HG03196 (cell line): ENCODE data around the gene ZNF410.
"Not testable (repeated sequence)": the region's sequence is repeated elsewhere in the genome, so short reads cannot be mapped to it uniquely, and the experiment has no call there.

Source experiments
- ATAC-seq: cut with Tn5 transposase; IDR thresholded peaks from one replicate; pipeline ENCODE4 v1.9.1; 2021; ENCODE audit not compliant: unreplicated experiment

The ZNF410 gene

DNA sequence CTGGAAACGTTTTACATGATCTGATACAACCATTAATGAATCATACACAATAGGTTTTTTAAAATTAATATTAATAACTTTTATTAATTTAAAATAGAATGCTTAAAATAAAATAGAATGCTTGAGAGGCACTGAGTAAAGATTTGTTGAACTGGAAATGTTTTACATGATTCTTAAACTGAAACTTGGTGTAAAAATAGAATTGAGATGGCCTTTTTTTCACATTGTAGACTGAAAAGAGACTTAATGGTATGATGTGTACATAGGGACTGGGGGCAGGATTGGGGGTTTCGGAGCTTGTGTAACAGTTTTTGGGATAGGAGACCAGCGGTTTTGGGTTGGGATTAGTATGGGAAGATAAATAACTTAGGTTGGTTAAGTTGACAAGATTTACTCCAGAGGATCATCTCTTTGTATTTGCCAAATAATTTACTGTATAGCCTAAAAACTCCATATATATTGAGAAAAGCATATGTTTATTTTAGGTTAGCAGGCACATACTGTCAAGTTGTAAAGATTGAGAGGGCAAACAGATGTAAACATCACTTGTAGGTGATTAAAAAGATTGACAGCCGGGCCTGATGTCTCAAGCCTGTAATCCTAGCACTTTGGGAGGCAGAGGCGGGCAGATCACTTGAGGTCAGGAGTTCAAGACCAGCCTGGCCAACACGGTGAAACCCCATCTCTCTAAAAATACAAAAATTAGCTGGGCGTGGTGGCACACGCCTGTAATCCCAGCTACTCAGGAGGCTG lies 2.0 kb upstream of the ZNF410 start:
- no peak for ATAC-seq

DNA sequence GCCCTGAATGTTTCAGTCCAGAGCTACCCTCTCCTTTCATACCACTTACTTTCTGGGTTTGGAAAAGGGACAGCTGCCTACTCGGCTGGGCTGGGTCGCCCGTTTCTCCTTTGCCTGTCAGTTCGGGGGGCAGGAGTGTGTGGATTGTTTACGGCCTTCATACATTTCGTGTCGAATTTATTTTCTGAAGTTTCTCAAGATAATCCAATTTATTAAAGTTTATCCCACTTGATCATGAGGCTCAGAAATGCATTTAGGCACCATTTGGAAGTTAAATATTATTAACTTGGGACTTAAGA lies 608 bp downstream of the ZNF410 start:
- no peak for ATAC-seq

DNA sequence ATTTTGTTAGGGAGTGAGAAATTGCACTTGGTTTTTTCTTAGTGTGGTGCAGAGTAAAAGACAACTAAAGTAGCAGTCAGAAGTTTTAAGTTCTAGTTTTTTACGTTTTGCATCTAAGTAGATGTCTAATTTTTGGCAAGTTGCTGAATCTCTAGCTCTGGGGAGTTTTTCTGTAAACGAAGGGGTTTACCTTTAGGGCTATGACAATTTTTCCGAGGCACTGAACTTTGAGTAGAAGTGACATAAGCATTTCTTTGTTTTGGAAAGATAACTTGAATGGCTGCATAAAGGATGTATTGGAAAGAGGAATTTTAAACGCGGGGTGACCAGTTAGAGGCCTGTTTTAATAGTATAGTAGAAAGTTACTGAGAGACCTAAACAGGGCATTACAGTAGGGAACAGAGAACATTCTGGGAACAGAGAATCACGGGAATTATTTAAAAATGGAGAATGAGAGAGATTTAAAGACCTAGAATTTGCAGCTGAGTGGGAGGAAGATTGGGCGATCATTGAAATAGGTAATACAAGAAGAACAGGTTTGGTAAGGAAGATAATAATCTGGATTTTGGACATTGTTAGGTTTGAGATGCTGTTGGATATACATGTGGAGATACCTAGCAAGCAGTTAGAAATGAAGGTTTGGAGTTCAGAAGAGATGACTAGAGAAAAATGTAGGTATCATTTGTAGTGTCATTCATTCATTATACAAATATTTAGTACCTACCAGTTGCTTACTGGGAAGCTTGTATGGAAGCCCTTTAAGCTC lies 1.2 kb downstream of the ZNF410 start:
- no peak for ATAC-seq

DNA sequence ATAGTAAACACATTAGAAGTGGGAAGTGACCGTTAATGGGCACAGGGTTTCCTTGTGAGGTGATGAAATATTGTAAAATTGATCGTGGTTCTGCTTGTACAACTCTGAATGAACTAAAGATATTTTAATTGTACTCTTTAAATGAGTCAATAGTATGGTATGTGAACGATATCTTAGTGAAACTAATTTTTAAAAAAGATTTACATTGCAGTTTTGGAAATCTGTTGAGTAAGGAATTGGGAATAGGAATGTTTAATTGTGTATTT lies 1.7 kb downstream of the ZNF410 start:
- ATAC-seq = no peak

DNA sequence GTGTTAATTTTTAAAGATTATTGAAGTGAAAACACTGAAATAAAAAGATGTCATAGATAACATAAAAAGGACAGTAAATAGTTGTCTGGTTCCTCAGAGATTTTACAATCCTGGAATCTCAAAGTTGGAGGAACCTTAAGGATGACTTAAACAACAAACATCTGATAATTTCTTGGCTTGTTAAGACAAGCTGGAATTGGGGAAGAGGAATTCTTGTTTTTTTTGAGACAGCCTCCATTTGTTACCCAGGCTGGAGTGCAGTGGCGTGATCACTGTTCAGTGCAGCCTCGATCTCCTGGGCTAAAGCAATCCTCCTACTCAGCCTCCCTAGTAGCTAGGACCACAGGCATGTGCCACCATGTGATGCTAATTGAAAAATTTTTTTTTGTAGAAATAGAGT lies 2.3 kb downstream of the ZNF410 start:
- ATAC-seq = no peak

DNA sequence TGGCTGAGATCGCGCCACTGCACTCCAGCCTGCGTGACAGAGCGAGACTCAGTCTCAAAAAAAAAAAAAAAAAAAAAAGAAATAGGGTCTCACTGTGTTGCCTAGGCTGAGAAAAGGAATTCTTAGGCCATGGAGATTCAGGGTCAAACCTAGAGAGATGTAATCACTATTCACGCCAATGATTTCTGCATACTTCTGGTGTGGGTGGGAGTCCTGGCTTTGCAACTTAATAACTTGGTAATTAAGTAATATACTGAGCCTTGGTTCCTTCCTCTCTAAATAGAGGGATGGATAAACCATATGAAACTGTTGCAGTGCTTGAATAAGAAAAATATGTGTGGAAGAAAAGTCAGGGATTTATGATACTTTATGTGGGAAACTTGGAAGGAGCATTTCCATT lies 2.7 kb downstream of the ZNF410 start:
- no peak for ATAC-seq

DNA sequence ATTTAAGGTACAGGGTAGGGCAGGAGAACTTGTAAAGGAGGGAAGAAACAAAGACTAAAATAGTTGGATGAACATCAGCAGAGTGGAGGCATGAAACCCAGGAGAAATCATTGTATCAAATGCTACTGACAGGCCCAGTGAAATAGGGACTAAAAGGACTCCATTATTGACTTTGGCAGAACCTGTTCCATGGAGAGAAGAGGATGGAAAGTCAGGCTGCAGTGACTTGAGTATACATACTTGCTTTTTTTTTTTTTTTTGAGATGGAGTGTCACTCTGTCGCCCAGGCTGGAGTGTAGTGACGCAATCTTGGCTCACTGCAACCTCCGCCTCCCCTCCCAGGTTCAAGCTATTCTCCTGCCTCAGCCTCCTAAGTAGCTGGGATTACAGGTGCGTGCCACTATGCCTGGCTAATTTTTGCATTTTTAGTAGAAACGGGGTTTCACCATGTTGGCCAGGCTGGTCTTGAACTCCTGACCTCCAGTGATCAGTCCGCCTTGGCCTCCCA lies 7.6 kb downstream of the ZNF410 start:
- ATAC-seq = not testable (repeated sequence)

DNA sequence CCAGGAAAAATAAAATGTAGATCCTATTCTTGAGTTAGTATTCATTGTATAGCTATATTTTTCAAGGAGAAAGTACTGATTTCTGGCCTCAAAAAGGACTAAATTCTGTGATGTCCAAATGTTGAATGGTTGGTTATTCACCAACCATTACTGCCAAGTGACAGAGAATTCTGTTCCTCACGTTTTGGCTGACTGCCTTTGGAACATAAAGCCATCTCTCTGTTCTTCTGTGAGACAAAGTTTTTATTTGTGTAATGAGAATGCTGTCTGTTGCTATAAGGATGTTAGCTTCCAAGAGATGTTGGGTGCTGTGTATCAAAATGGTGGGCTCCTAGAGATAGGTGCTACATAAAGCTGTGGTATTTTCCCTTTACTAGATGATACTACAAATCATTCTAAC lies 9.3 kb downstream of the ZNF410 start:
- no peak for ATAC-seq

DNA sequence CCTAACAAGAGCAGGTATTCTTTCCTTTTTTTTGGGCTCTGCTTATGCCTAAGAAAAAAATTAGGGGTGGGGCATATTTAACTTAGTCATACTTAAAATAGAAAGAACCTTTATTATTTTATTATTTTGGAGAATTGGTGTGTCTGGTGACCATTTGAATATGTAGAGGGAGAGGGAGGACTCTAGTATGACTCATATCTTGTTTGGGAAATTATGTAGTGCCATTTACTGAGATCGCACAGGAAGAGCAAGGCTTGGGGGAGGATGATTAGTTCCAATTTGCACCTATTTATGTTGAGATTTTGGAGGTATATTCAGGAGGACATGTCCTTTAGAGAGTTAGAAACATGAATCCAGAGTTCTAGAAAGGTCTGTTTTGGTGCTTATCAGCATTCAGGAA lies 9.9 kb downstream of the ZNF410 start:
- ATAC-seq = no peak

DNA sequence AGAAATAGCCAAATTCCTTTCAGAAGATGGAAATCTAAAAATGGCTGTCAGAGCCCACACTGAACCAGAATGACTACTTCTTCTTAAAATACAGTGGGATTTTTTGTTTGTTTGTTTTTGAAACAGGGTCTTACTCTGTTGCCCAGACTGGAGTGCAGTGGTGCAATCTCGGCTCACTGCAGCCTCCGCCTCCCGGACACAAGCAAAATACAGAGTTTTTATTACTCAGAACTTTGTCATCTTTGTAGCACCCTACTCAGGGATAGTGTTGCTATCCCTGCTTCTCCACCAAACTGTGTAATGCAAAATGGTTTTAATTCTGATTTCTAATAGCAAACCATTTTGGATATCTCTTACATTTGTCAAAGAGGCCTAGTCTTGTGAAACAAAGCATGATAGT lies 16.4 kb downstream of the ZNF410 start:
- ATAC-seq = no peak

DNA sequence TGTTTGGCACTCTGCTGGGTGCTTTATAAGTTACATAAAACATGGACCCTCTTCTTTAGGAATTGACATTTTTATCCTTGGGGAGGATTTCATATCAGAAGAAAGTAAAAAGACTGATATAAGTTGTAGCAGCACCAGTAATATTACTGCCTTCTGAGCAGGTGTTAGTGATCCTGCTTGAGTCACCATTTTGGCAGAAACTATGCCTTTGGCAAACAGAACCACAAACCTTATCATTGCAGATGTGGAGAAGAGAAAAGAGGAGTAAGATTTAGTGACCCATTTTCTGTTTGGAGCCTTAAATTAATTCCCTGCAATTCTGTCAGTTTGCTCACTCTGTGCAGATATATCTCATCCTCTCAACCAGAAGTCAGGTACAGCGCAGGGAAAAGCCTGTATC lies 23.0 kb downstream of the ZNF410 start:
- no peak for ATAC-seq

DNA sequence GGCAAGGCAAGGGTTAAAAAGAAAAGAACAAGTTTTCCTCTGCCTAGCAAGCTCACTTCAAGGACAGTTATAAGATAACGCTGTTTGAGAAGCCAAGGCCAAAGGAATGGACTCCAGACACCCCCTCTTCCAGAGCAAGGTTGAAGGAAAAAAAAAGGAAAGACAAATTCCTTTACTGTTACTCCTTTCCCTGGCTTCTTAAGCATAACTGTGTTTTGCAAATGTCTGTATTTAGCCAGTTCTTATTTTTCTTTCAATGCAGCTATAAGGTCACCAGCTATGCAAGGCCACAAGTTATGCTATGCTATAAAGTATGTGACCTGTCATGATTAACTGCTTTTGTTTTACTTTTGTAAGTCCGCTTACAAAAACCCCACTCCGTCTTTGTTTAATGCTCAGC lies 26.6 kb downstream of the ZNF410 start:
- ATAC-seq = no peak

DNA sequence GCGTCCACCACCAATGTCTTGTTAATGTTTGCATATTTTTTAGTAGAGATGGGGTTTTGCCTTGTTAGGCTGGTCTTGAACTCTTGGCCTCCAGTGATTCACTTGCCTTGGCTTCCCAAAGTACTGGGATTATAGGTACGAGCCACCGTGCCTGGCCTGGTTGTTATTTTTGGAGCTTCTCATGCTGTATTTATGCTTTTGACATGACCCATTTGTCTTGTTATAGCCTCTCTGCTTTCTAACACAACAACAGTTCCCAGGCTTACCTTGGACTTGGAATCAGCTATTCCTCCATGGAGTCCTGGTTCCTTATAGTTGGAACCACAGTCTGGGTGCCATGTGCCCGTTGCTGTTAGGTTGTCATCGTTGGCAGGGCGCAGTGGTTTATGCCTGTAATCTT lies 29.7 kb downstream of the ZNF410 start:
- ATAC-seq = no peak

DNA sequence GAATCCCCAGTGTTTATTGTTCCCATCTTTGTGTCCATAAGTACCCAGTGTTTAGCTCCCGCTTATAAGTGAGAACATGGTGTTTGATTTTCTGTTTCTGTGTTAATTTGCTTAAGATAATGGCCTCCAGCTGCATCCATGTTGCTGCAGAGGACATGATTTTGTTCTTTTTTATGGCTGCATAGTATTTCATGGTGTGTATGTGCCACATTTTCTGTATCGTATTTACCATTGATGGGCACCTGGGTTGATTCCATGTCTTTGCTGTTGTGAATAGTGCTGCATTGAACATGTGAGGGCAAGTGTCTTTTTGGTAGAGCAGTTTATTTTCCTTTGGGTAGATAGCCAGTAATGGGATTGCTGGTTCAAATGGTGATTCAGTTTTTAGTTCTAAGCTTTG lies 32.8 kb downstream of the ZNF410 start:
- not testable (repeated sequence) for ATAC-seq

DNA sequence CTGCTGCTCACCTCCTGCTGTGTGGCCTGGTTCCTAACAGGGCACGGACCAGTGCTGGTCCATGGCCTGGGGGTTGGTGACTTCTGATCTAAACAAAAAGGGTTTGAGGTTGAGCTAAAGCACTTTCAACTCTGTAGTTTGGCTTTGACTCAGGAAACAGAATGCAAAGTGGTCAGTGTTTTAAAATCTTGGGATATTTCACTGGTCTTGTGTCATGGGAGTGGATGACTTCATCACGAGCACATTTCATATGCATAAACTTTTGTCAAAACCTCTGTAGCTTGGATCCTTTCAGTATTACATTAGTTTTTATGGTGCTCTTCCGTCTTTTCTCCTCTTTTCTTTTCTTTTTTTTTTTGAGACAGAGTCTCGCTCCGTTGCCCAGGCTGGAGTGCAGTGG lies 37.7 kb downstream of the ZNF410 start:
- no peak for ATAC-seq

DNA sequence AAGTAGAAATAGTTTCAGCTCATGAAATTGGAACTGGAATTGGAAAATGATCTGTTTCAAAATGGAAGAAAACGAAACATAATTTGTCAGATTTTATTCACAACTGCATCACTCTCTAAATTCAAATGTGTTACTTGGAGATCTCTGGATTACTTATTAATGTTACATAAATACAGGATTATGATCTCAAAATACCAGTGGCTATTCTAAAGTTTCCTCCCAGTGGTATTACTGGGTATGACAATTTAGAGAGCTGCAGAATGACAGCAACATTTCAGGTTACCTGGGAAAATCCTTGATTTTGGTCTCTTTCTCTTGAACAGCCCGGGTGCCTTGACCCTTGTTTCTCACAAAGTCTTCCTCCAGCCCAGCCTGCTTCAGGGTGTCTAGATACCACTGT lies 49.0 kb downstream of the ZNF410 start:
- no peak for ATAC-seq

DNA sequence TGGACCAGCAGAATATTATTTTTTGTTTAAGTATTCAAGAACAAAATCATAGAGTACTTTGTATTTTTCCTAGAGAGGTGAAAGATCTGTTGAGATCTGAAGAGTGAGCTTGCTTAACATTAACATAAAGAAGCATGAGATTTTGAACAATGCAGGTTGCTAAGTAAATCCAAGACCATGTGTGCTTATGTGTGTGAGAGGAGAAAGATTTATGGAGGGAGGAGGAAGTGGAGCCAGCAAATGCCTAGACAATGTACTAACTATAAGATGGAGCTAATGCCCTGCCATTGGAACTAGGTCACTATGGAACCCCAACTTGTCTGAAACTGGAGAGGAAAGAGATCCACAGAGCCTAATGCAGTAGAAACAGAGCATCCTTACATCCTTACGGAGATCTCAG lies 49.9 kb downstream of the ZNF410 start:
- ATAC-seq = no peak

DNA sequence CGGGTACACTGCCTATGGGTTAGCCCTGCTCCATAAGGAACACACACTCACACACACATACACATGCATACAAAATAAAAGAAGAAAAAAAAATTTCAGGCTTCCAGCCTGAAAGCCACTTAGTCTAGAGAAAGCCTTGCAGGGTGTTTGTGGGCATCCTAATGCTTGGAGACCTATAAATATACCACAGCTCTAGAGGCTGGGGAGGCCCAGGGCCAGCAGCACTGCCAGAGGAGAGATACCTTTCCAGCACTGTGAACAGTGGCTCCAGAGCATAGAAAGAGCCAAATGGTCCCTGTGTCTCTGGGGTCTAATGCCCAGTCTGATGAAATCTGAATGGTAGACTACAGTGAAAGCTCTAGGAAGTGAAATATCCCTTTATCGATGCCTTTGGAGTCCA lies 50.4 kb downstream of the ZNF410 start:
- ATAC-seq = no peak

DNA sequence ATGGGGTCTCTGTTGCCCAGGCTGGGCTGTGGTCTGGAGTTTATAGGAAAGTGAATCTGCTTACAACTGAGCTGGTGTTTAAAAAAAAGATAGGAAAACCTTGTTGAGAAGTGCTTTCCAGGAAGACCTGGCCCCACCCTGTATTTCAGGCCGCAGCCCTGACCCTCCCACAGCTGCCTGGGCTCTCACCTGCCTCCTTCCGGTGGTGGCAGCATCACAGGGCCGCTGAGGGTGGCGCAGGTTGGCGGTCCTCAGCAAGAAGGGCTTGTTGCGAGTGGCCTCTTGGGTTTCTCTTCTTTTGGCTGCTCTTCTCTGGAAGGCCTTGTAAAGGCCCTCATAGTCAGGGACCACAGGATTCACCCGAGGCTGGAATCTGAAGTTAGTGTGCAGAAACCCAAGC lies 55.5 kb downstream of the ZNF410 start:
- ATAC-seq = no peak

DNA sequence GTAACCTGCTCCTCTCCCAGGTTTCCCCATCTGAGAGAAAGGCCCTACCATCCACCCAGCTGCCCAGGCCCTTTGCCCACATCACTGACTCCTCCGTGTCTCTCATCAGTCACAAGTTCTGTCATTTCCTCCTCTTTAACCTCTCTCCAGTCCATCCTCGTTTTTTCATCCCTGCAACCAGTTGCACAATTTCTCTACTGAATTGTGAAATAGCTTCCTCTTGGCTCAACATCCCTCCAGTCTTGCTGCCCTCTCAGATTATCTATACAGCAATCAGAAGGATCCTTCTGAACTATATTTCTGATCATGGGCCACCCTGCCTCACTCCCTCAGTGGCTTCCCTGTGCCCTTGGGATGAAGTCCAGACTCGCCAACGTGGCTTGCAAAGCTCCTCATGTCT lies 56.4 kb downstream of the ZNF410 start:
- no peak for ATAC-seq

DNA sequence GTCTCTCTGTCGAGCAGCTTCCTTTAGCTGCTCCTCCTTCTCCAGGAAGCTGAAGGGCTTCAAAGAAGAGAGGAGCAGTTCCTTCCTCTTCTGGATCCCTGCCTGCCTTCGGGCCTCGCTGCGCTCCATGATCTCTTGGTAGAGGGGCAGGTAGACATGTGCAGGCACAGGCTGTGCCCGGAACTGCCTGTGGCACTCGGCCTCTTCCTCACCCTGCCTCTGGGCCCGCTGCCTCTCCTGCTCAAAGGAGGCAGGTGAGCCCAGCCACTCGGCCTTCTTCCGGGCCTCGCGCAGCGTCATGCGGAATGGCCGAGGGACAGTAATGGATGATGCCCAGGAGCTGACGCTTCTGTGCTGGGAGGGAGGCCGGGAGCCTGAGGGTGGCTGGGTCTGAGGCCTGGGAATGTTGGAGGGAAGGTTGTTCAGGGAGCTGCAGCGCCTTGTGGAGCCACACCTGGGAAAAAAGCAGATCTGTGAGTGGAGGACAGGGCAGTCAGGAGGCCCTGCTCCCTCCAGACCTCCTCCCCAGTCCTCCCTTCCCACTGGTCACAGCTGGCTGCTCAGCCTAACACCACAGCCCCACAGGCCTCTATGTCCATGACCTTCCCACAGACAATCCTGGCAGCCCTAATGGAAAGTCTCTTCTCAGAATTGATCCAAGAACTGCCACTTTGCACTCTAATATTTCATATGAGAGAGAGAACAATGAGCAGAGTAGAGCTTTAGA lies 57.9 kb downstream of the ZNF410 start:
- no peak for ATAC-seq

DNA sequence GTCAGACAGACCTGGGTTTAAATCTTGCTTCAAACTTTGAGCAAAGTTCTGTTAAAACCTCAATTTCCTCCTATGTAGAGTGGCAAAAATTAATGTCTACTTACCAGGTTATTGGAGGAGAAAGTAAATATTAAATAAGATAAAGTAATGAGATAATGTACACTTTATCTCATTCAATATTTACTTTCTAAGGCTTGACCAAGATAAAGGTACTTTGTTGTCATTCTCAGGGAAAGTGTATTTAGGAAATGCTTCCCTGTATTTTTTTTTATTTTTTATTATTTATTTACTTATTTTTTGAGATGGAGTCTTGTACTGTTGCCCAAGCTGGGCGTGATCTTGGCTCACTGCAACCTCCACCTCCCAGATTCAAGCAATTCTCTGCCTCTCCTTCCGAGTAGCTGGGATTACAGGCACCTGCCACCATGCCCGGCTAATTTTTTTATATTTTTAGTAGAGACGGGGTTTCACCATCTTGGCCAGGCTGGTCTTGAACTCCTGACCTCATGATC lies 58.6 kb downstream of the ZNF410 start:
- no peak for ATAC-seq
